ENCODE measurements around the gene FIGNL2. TPM values are rescaled to one million over a fixed set of nuclear protein-coding genes. Genes with fewer than 3 reads are reported as not detected.

The FIGNL2 gene
- polyA plus RNA-seq, 1 donor (not counting 4 experiments of a cell fraction or from before 2014, with no cell fraction given): not detected

DNA sequence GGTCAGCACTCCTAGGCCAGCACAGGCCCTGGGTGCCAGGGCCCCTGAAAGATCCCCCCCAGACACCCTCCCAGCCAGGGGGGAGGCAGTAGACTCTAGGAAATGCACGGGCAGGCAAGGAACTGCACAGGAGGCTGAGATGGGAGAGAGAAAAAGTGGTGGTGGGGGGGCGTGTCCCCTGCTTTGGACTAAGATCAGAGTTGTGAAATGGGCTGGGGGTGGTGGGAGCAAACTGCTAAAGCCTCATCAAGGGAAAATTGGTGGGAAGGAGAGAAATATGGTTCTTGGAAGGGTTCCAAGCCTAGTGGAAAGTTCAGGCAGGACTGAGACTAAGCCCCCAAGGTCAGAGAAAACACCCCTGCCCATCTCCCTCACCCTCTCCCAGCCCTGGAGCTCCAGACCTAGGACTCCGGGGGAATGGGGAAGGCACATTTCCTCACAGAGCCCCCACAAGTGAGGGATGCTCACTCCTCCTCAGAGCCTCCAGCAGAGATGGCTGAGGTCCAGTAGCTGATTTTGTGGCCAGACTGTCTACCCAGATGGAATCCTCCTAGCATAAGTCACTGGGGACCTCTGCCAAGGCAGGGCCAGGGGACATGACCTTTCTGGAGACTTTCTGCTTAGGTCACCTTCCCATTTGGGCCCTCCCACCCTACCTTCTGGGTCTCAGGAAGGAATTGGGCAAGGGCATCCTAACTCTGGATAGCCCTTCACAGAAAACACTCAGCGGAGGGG, 29.8 kb downstream of the FIGNL2 start:
- no peaks in the 10 kb centered on the region for H3K36me3 ChIP-seq (ENCODE audit: control insufficient read depth in 2 of 2, extremely low read depth in 1 of 2, insufficient read depth in 2 of 2, low read length in 2 of 2)
- no peaks in the 10 kb centered on the region for H3K9me1 ChIP-seq (ENCODE audit: control insufficient read depth, extremely low read depth, insufficient read depth, low read length)
- no peak overlapping the region for H3K27ac ChIP-seq (ENCODE audit: control insufficient read depth, insufficient read depth, low read length)
- H3K9me3 ChIP-seq (ENCODE audit: control insufficient read depth, low read depth, low read length): no peaks in the 10 kb centered on the region
- dilution Hi-C loops (cut with MboI; ENCODE audit: extremely low pct_ligation_motif_present, low sequenced_read_pairs): no loop called here
- H3K27me3 ChIP-seq (ENCODE audit: control insufficient read depth, extremely low read depth, insufficient read depth, low read length): peaks cover 63% of the 10 kb centered on the region
- no peaks in the 10 kb centered on the region for H3K79me2 ChIP-seq (ENCODE audit: control insufficient read depth, insufficient read depth, low read length)
- H2AFZ ChIP-seq (ENCODE audit: control insufficient read depth, low read length): no peak overlapping the region
- DNase-seq (ENCODE audit: low read depth, low spot score) (no peak), FAIRE-seq (no peak)
- H3K4me1 ChIP-seq (ENCODE audit: control insufficient read depth, extremely low read depth, insufficient read depth, low read length): no peaks in the 10 kb centered on the region
- no peak overlapping the region for H3K4me2 ChIP-seq (ENCODE audit: control insufficient read depth, extremely low read depth, insufficient read depth, low read depth, low read length)
- no peak for TF ChIP-seq EZH2 (IDR thresholded peaks at IDR 0.05; ENCODE audit: low read length)
- TF ChIP-seq, protein P1, sequence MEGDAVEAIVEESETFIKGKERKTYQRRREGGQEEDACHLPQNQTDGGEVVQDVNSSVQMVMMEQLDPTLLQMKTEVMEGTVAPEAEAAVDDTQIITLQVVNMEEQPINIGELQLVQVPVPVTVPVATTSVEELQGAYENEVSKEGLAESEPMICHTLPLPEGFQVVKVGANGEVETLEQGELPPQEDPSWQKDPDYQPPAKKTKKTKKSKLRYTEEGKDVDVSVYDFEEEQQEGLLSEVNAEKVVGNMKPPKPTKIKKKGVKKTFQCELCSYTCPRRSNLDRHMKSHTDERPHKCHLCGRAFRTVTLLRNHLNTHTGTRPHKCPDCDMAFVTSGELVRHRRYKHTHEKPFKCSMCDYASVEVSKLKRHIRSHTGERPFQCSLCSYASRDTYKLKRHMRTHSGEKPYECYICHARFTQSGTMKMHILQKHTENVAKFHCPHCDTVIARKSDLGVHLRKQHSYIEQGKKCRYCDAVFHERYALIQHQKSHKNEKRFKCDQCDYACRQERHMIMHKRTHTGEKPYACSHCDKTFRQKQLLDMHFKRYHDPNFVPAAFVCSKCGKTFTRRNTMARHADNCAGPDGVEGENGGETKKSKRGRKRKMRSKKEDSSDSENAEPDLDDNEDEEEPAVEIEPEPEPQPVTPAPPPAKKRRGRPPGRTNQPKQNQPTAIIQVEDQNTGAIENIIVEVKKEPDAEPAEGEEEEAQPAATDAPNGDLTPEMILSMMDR (optimal IDR thresholded peaks at IDR 0.05 in 1 of 3, IDR thresholded peaks at IDR 0.05 in 1 of 3, conservative IDR thresholded peaks at IDR 0.05 in 1 of 3; ENCODE audit: extremely low read depth in 1 of 3, insufficient read depth in 2 of 3, low read length in 3 of 3): no peak
- no peak overlapping the region for H3K4me3 ChIP-seq (ENCODE audit: control insufficient read depth in 2 of 3, extremely low read depth in 1 of 3, insufficient read depth in 2 of 3, low read depth in 1 of 3, low read length in 3 of 3)
- H3K9ac ChIP-seq (ENCODE audit: control insufficient read depth, extremely low read depth, insufficient read depth, low read length): no peak overlapping the region
- H4K20me1 ChIP-seq (ENCODE audit: control insufficient read depth, extremely low read depth, insufficient read depth, low read length): no peaks in the 10 kb centered on the region

DNA sequence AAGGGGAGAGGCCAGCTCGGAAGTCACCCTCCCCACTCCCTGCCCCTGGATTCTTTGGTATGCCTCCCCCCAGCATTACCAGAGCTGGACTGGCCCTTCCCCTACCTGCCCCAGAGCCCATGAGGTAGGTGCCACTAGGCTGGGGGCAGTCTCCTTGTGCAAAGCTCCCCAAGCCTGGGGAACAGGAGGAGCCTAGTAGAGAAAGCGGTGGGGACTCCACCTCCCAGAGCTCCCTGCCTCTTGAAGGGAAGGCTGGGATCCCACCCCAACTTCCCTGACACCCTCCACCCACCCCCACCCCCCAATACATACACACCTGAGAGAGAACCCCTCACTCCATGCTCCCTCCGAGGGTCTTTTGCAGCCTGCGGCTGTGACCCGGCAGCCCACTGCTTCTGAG, 30.4 kb downstream of the FIGNL2 start:
- Histone ChIP-seq H4K20me1 (ENCODE audit: control insufficient read depth, extremely low read depth, insufficient read depth, low read length) (no peaks in the 10 kb centered on the region), H3K9me1 (ENCODE audit: control insufficient read depth, extremely low read depth, insufficient read depth, low read length) (no peaks in the 10 kb centered on the region), H3K4me1 (ENCODE audit: control insufficient read depth, extremely low read depth, insufficient read depth, low read length) (no peaks in the 10 kb centered on the region), H3K9me3 (ENCODE audit: control insufficient read depth, low read depth, low read length) (no peaks in the 10 kb centered on the region), H3K9ac (ENCODE audit: control insufficient read depth, extremely low read depth, insufficient read depth, low read length) (no peak overlapping the region), H3K4me2 (ENCODE audit: control insufficient read depth, extremely low read depth, insufficient read depth, low read depth, low read length) (no peak overlapping the region), H3K36me3 (ENCODE audit: control insufficient read depth in 2 of 2, extremely low read depth in 1 of 2, insufficient read depth in 2 of 2, low read length in 2 of 2) (no peaks in the 10 kb centered on the region), H3K4me3 (ENCODE audit: control insufficient read depth in 2 of 3, extremely low read depth in 1 of 3, insufficient read depth in 2 of 3, low read depth in 1 of 3, low read length in 3 of 3) (no peak overlapping the region), H3K27me3 (ENCODE audit: control insufficient read depth, extremely low read depth, insufficient read depth, low read length) (peaks cover 64% of the 10 kb centered on the region), H3K27ac (ENCODE audit: control insufficient read depth, insufficient read depth, low read length) (no peak overlapping the region), H3K79me2 (ENCODE audit: control insufficient read depth, insufficient read depth, low read length) (no peaks in the 10 kb centered on the region), H2AFZ (ENCODE audit: control insufficient read depth, low read length) (no peak overlapping the region)
- no peak for DNase-seq (ENCODE audit: low read depth, low spot score)
- dilution Hi-C loops (cut with MboI; ENCODE audit: extremely low pct_ligation_motif_present, low sequenced_read_pairs): no loop called here
- no peak for TF ChIP-seq EZH2 (IDR thresholded peaks at IDR 0.05; ENCODE audit: low read length)
- TF ChIP-seq, protein P1 (optimal IDR thresholded peaks at IDR 0.05 in 1 of 3, IDR thresholded peaks at IDR 0.05 in 1 of 3, conservative IDR thresholded peaks at IDR 0.05 in 1 of 3; ENCODE audit: extremely low read depth in 1 of 3, insufficient read depth in 2 of 3, low read length in 3 of 3): no peak
- FAIRE-seq: no peak
